HG03025 (cell line): ENCODE results near the gene LECT2.

Experiments
- ATAC-seq: cut with Tn5 transposase; IDR thresholded peaks from one replicate; pipeline ENCODE4 v1.9.1; 2021; ENCODE audit warnings: mild to moderate bottlenecking, moderate library complexity; ENCODE audit not compliant: unreplicated experiment, low FRiP score

Gene LECT2

DNA sequence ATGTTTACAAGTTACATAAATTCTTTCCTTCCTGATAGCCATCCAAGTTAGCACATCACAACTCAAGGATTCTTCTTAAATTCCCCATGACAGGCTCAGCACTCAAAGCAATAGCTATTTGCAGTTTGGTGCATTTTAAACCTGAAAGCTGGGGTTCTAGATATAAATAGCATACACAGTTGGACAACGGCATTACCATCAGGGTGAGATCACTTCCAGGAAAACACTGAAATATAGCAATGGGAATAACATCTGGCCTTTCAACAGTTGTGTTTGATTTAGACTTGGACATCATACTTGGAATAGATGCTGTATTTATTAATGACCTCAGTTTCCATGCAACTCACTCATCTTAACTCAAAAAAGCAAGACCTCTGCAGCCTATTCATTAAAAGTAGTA is 24.7 kb upstream of the LECT2 start:
- ATAC-seq, result no peak

DNA sequence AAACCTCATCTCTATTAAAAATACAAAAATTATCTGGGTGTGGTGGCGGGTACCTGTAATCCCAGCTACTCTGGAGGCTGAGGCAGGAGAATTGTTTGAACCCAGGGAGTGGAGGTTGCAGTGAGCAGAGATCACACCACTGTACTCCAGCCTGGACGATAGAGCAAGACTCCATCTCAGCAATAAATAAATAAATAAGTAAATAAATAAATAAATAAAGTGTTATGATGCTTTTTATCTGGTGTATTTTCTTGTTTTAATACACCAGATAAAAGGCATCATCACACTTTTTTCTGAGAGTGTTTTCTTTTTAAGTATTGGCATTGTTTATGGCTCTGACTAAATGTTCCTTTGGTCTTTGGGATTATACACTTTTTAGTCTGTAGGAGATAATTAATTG is 24.2 kb upstream of the LECT2 start:
- no peak for ATAC-seq

DNA sequence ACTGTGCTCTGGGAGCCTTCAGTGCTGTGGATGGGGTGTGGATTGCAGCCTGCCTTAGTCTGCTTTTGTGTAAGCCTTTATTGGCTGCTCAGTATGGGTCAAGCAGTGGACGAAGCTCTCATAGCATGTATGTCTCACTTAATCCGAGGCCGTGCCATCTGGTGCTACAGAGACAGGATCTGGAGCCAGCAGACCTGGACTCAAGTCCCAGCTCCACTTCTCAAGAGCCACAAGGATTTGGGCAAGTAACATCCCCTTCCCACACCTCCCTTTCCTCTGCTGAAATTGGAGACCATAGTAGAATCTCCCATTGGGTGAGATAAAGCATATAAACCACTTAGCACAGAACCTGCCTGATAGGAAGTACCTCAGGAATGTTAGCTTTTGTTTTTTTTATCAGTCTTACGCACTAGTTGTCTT is 23.4 kb upstream of the LECT2 start:
- ATAC-seq, result no peak

DNA sequence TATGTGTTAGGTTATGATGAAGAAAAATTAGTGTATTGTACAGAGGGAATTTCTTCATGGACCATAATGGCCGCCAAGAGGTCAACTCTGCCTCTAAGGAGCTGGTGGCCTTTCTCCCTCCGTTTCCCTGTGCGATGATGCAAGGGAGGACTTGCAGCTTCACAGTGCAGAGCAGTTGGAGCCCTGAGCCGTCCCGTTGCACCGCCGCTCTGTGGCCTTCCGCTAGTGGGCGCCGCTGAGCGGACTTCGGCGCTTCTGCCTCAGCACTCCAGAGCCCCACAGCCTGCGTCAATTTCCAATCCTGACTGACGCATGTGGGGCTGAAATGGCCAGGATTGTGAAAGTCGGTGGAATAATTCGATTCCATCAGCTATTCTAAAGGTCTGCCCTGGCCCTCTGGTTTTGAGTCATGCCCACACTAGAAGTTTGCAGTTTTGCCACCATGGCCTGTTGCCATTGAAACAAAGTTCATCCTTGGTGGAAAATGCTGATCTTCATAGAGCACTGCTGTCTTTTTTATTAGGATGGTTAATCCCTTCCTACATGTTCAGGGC is 22.7 kb upstream of the LECT2 start:
- ATAC-seq, result no peak

DNA sequence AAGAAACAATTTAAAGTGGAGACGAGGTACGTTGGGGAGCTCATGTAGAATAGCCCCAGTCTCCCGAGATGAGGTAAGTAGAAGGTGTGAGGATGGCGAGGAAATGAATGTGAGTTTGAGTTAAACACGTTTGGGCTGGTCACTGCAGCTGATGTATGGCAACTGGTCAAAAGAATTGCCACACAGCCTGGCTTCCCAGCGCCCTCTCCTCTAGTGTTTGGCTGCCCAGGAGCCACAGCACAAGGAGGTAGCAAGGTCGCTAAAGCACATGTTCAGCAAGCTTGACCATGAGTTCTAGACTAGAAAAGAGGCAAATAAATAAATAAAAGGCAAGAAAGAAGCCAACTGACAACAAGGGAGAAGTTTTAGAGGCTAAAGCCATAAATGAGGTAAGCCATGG is 21.4 kb upstream of the LECT2 start:
- ATAC-seq, result no peak

DNA sequence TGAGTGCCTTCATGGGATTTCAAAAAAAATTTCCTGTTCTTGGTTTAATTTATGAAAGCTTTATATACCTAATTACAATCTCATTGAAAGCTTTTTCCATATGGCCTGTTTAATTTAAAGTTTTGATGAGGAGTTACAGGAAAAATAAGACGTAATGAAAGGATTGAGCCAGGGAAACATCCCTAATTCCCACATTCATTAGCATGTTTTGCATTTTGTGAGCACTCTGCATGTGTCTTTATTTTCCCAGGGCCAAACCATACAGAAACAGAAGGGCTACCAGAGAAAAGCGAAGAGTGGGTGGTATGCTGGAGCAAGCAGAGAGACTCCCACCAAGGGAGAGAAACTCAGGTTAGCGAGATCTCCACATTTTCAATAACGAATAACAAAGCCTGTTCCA is 20.3 kb upstream of the LECT2 start:
- no peak for ATAC-seq

DNA sequence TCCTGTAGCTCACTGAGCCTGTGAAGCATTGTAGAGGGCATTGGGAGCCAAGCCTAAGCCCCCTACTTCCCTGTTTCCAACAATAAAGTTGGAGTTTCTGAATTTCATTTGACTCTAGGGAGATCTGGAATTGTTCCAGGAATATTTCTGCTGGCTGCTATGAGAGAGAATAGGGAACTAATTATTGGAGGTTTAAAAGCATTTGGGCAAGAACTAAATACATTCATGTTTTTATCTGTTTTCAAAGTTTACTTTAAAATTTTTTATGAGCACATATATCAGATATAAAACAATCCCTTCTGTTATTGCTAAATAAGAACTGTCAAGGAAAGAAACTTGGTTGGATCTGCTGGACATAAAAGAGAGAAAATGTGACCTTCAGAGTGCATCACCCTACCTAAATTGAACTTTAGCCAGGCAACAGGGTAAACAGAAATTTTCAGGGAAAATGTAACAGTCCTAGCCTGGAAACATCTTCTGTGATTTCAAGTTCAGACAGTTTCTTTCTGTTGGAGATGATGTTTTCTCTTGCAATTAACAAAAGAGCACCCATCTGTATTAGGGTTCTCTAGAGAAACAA is 19.3 kb upstream of the LECT2 start:
- ATAC-seq, result no peak

DNA sequence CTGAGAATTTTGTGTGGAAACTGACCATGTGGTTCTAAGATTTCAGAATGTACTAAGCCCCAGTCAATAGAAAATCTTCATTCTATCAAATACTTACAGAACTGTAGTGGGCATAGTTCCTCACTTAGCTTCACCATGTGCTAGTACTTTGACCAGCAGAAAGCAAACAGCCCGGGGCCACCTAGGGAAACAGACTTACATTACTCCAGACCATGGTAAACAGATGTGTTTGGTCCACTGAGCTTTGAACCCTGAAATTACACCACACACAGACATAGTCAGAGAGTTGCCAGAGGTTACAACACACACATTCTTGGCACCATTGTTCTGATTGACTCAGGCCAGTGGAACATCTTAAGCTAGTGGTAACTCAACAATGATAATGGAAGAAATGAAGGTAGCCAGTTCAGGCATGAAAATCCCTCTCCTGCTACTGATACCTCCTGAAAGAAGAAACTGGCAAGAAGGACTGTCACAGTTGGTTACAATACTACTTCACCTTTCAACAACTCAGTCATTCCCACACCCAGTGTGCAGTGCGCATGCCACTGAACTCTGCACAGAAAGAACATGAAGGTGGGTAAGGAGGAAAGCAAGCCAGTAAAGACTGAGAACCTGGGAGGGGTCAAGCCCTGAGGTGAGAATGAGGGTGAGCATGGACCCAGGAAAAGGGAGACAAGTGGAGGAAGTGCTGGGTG is 18.7 kb upstream of the LECT2 start:
- no peak for ATAC-seq

DNA sequence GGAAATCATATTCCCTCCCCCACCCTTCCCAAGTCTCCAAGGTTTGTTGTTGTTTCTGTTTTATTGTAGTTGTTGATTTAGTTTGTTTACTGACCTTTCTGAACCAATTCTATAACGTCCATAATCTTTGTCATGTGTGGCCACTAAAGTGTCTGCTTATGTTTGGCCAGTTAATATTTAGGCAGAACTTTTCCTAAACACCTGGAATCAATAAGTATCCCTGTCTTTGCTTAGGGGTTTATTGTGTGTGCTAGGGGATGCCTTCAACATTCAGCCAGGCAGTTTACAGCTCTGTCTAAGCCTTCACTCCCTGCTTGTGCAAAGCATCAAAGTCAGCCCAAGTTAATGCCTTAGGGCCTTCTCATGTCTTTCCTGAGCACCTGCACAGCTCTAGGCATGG is 16.9 kb upstream of the LECT2 start:
- ATAC-seq, result no peak

DNA sequence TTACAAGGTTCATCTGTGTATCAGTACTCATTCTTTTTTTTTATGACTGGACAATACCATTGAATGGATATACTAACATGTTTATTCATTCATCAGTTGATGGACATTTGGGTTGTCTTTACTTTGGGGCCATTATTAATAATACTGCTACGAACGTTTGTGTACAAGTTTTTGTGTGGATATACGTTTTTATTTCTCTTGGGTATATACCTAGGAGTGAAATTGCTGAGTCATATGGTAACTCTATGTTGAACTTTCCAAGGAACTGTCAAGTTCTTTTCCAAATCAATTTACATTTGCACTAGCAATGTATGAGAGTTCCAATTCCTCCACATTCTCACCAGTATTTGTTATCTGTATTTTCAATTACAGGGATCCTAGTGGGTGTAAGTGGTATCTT is 12.0 kb upstream of the LECT2 start:
- no peak for ATAC-seq

DNA sequence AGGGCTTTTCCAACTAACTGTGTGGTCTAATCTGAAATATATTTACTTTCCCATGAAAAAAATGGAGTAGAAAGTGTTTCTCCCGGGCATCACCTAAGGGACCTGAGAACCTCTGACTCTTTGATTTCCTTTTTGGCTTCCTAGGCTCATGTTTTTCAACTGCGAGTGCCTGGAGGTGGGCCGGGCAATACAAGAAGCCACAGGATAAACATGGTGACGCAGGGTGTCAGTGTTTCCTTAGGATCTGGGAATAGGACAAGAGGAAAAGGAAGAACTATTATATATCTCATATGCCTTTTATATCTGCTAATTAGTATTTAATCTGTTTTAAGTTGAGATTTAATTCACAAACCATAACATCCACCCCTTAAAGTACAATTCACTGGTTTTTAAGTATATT is 11.4 kb upstream of the LECT2 start:
- ATAC-seq, result no peak

DNA sequence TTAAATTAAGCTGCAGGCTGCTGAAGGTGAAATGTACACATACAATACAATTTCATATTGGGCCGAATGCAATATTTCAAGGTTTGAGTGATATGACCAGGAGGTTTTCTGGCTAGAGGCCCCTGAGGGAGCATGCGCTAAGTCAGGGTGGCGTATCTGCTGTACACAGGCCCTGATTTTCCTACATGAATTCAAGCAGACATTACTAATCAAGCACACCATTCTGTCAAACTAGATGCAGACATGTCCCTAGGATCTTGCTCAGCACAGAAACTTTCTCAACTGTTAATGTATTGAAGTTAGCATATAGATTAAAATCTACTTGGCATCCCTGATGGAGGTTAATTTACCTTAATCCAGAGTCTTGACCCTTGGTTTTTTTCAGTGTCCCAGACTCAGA is 10.7 kb upstream of the LECT2 start:
- ATAC-seq, result no peak

DNA sequence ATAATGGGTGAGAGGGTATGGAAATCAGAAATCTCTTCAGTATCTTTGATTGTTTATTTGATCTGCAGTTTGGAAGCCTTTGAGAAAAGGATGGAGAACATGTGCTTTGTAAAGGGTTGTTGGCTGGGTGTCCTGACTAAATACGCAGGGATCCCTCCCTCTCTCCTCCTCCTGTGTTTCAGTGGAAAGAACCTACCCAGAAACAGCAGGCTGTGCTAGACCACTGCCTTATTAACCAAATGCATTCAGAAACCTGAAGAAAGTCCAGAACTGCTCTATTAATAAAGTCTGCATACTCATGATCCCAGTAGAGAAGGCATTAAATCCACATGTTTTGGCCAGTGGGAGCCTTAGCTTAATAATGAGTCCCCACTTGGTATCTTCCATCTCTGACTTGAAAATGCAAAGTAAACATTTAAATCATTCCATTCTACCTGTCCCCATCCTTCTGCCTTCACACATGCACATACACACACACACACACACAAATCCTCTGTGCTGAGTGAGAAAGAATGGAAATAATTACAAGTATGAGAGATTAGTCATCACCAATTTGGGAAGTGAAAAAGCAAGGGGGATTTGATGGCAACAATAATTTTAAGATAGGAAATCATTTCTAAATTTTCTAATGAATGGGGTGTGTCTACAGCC is 10.0 kb upstream of the LECT2 start:
- ATAC-seq, result no peak

DNA sequence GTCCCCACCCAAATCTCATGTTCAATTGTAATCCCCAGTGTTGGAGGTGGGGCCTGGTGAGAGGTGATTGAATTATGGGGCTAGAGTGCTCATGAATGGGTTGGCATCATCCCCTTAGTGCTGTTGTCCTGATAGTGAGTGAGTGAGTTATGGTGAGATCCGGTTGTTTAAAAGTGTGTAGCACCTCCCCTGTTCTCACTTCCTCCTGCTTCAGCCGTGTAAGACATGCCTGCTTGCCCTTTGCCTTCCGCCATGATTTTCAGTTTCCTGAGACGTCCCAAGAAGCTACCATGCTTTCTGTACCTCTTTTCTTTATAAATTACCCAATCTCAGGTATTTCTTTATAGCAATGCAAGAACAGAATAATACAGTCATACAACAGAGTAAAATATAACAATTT is 742 bp upstream of the LECT2 start:
- no peak for ATAC-seq

DNA sequence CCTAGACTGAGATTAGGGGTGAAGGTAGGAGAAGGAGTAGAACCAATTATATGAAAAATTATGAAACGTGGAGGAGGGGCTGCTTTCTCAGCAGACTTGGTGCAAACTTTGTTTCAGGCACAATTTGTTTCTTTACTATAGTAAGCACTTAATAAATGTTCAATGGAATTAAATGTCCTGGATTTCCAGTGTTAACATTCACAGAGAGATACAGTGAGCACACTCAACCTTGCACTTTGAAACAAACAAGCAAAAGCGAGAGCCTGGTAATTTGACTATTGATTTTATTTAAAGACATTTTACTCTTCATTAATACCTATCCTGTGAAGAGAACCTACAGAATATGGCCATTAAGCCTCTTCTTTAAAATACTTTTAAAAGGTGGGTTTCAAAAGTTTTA is 933 bp downstream of the LECT2 start:
- no peak for ATAC-seq

DNA sequence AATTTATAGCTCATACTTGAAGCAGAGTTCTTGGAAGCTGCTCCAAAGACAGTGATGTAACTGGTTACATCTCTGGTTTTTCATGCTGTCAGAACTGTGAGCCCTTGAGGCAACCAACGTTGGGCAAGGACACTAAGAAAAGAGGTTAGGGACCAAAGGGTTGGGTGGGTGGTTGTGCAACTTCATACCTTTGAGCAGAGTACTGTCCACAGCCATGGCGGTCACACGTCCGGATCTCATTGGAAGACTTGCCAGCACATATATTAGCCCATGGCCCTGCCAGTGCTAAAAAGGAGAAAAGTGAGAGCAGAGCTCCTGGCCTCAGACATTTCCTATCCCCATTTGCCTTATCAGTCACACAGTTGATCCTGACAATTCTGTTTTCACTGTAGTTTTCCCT is 2.1 kb downstream of the LECT2 start:
- ATAC-seq, result no peak

DNA sequence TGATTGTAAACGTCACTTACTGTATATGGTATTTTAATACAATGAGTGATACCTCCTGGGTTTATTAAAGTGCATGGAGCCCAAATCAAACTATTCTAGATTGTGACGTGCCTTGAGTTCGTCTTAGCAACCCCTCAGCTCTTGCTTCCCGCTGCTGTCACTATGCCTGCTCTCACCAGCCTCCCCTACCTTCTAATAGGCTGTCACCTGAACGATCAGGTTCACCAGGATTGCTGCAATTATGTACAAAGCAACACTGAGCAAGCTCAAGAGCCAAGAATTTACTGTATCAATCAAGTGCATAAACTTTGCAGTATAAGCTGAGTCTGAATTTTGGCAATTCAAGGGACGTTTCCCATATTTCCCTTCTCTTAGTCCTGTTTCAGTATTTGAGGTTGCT is 3.0 kb downstream of the LECT2 start:
- no peak for ATAC-seq

DNA sequence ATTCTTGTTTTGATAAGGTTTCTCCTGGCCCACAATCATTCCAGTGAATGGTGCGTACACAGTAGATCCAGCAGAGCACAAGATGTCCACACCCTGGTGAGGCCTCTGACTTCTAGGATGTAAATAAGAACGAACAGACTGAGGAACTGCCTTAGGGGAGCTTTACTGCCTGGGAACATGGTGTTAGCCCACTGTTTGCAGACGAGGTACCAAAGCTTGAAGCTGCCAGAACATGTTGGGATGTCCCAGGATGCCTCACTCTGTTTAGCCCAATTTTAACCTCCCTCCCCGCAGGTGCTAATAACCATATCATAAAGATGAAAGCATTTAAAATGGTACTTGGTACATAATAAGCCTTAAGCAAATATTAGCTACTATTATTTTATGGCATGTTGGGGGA is 3.5 kb downstream of the LECT2 start:
- no peak for ATAC-seq

DNA sequence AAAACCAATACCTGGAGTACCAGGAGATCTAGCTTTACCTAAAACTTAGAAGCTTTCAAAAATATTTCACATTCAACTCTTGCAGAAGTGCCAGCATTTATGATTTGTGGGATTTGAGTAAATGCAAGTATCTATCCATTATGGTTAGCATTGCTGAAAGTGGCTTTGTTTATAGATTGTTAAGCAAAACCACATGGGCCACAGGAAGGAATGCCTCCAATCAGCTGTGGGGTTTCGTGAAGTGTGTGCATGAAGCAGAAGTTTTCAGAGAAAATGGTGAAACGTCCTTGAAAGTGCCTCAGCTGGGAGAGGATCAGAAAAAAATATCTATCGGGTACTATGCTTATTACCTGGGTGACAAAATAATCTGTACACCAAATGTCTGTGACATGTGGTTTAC is 4.2 kb downstream of the LECT2 start:
- no peak for ATAC-seq

DNA sequence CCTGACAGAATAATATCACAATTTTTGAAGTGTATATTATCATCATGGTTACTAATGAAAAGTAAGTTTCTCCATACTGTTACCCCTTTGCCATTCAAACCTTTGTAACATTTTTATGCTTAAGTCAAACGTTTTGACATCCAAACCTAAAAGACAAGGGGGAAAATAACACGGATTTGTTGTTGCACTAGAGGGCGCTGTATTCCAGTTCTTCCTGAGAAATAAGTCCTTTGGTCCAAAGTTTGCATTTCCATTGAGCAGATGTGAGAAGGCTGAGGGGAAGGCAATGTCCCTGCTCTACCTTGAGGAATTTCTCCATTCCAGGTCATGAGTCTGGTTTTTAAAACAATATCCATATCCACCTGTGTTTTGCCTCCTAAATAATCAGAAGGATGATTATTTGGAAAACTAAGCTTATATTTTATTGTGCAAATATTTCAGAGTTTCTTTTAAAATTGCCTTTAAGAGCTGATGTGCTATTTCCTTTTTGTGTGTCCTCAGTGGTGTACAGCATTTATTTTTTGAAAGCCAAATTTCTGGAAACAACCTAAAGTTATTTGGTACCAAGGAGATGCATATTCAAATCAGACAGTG is 9.7 kb downstream of the LECT2 start:
- ATAC-seq, result no peak

DNA sequence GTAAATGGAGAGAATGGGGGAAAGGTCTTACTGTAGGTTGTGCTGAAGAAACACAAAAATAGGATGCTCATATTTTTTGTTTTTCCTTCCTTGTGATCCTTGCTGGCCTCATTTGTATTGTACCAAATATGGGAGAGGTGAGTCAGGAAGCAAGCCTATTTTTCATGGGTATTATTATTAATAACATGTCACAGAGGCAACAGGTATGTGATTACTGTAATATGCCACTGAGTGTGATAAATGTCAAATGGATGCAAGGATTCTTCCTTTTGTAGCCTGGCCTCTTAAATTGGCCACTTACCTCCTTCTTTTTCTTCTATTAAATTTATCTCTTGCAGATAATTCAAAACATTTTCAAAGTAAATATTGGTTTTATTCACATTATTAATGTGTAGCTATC is 10.2 kb downstream of the LECT2 start:
- no peak for ATAC-seq
